HG03135 (cell line): Measurements from ENCODE around the gene SCUBE2.
"Not testable (repeated sequence)": the region's sequence is repeated elsewhere in the genome, so short reads cannot be mapped to it uniquely, and the experiment has no call there.

Experiments used
- ATAC-seq: cut with Tn5 transposase; IDR thresholded peaks from one replicate; pipeline ENCODE4 v1.9.1; 2021; ENCODE audit warnings: mild to moderate bottlenecking, moderate library complexity; ENCODE audit not compliant: unreplicated experiment

Gene SCUBE2

GRCh38 chr11:9109858-9110731, 18.7 kb upstream of the SCUBE2 start:
- no peak for ATAC-seq

GRCh38 chr11:9104580-9104979, 13.2 kb upstream of the SCUBE2 start:
- no peak for ATAC-seq

GRCh38 chr11:9103542-9104276, 12.3 kb upstream of the SCUBE2 start:
- no peak for ATAC-seq

GRCh38 chr11:9099617-9100016, 8.2 kb upstream of the SCUBE2 start:
- ATAC-seq, result no peak

- not testable (repeated sequence) for ATAC-seq
These were observed 7.1 kb upstream of the SCUBE2 start for GRCh38 chr11:9098455-9098854.

GRCh38 chr11:9097186-9097943, 6.0 kb upstream of the SCUBE2 start:
- not testable (repeated sequence) for ATAC-seq

GRCh38 chr11:9096427-9096826, 5.0 kb upstream of the SCUBE2 start:
- no peak for ATAC-seq

GRCh38 chr11:9095421-9095820, 4.0 kb upstream of the SCUBE2 start:
- no peak for ATAC-seq

- no peak for ATAC-seq
These were observed 3.0 kb upstream of the SCUBE2 start for GRCh38 chr11:9094420-9094819.

- ATAC-seq, result no peak
These were observed 1.7 kb upstream of the SCUBE2 start for GRCh38 chr11:9092853-9093778.

GRCh38 chr11:9092072-9092471, 673 bp upstream of the SCUBE2 start:
- no peak for ATAC-seq

- no peak for ATAC-seq
These were observed 833 bp downstream of the SCUBE2 start for GRCh38 chr11:9090488-9091043.

- ATAC-seq, result no peak
These were observed 1.8 kb downstream of the SCUBE2 start for GRCh38 chr11:9089636-9090035.

- ATAC-seq, result no peak
These were observed 2.3 kb downstream of the SCUBE2 start for GRCh38 chr11:9089061-9089460.

- ATAC-seq, result no peak
These were observed 8.8 kb downstream of the SCUBE2 start for GRCh38 chr11:9082575-9082974.

GRCh38 chr11:9081153-9081552, 10.2 kb downstream of the SCUBE2 start:
- no peak for ATAC-seq

GRCh38 chr11:9078113-9079086, 13.0 kb downstream of the SCUBE2 start:
- ATAC-seq, result no peak

- ATAC-seq, result no peak
These were observed 14.2 kb downstream of the SCUBE2 start for GRCh38 chr11:9077164-9077563.

- no peak for ATAC-seq
These were observed 14.7 kb downstream of the SCUBE2 start for GRCh38 chr11:9076661-9077060.
